IPS-15b (cell line): ENCODE measurements around the gene THSD4.
"Not testable (repeated sequence)": the region's sequence is repeated elsewhere in the genome, so short reads cannot be mapped to it uniquely, and the experiment has no call there.

Experiments
- H3K27me3 ChIP-seq: one replicate; pipeline ENCODE4 v1.6.1; 2013; ENCODE audit warnings: low read length; ENCODE audit not compliant: control insufficient read depth, insufficient read depth
- H3K36me3 ChIP-seq: one replicate; pipeline ENCODE4 v1.6.1; 2013; ENCODE audit warnings: low read length; ENCODE audit not compliant: control insufficient read depth, insufficient read depth
- H3K4me1 ChIP-seq: one replicate; pipeline ENCODE4 v1.6.1; 2013; ENCODE audit warnings: mild to moderate bottlenecking, low read length; ENCODE audit not compliant: control insufficient read depth, insufficient read depth
- H3K4me3 ChIP-seq: one replicate; pipeline ENCODE4 v1.5.1; 2013; ENCODE audit warnings: low read depth, low read length
- H3K9ac ChIP-seq: one replicate; pipeline ENCODE4 v1.6.1; 2013; ENCODE audit warnings: low read depth, mild to moderate bottlenecking, low read length
- H3K9me3 ChIP-seq: one replicate; pipeline ENCODE4 v1.6.1; 2013; ENCODE audit warnings: mild to moderate bottlenecking, low read length; ENCODE audit not compliant: control insufficient read depth, insufficient read depth

Gene THSD4

GRCh38 chr15:71393383-71393782, 278.1 kb downstream of the THSD4 start:
- Histone ChIP-seq H3K9me3 (no peaks in the 10 kb centered on the region), H3K4me1 (peaks cover 6% of the 10 kb centered on the region), H3K36me3 (no peaks in the 10 kb centered on the region), H3K4me3 (no peak overlapping the region), H3K27me3 (no peaks in the 10 kb centered on the region), H3K9ac (no peak overlapping the region)

- Histone ChIP-seq H3K27me3 (no peaks in the 10 kb centered on the region), H3K4me1 (peaks cover 6% of the 10 kb centered on the region), H3K9me3 (no peaks in the 10 kb centered on the region), H3K36me3 (no peaks in the 10 kb centered on the region), H3K4me3 (no peak overlapping the region), H3K9ac (no peak overlapping the region)
Observed at GRCh38 chr15:71396536-71397125, 281.4 kb downstream of the THSD4 start.

- no peaks in the 10 kb centered on the region for H3K9me3 ChIP-seq
- H3K9ac ChIP-seq = no peak overlapping the region
- H3K4me1 ChIP-seq = peaks cover 3% of the 10 kb centered on the region
- no peak overlapping the region for H3K4me3 ChIP-seq
- H3K36me3 ChIP-seq = no peaks in the 10 kb centered on the region
- no peaks in the 10 kb centered on the region for H3K27me3 ChIP-seq
Observed at GRCh38 chr15:71397377-71397776, 282.1 kb downstream of the THSD4 start.

- no peaks in the 10 kb centered on the region for H3K27me3 ChIP-seq
- H3K9me3 ChIP-seq = no peaks in the 10 kb centered on the region
- no peak overlapping the region for H3K9ac ChIP-seq
Observed at GRCh38 chr15:71400294-71400693, 285.0 kb downstream of the THSD4 start.

GRCh38 chr15:71401728-71402127, 286.5 kb downstream of the THSD4 start:
- not testable (repeated sequence) for H3K27me3 ChIP-seq, H3K36me3 ChIP-seq, H3K4me1 ChIP-seq, H3K9me3 ChIP-seq, H3K9ac ChIP-seq, H3K4me3 ChIP-seq

More at GRCh38 chr15:71400294-71400693, 285.0 kb downstream of the THSD4 start:
- Histone ChIP-seq H3K4me1 (no peaks in the 10 kb centered on the region), H3K36me3 (no peaks in the 10 kb centered on the region), H3K4me3 (no peak overlapping the region)

- Histone ChIP-seq H3K4me3 (no peak overlapping the region), H3K9ac (no peak overlapping the region), H3K9me3 (no peaks in the 10 kb centered on the region), H3K4me1 (no peaks in the 10 kb centered on the region), H3K36me3 (no peaks in the 10 kb centered on the region), H3K27me3 (no peaks in the 10 kb centered on the region)
Observed at GRCh38 chr15:71409541-71409940, 294.3 kb downstream of the THSD4 start.

- H3K4me1 ChIP-seq = no peaks in the 10 kb centered on the region
- no peaks in the 10 kb centered on the region for H3K36me3 ChIP-seq
- H3K4me3 ChIP-seq = no peak overlapping the region
- H3K9me3 ChIP-seq = no peaks in the 10 kb centered on the region
- H3K9ac ChIP-seq = no peak overlapping the region
- H3K27me3 ChIP-seq = no peaks in the 10 kb centered on the region
Observed at GRCh38 chr15:71410347-71410746, 295.1 kb downstream of the THSD4 start.

GRCh38 chr15:71411538-71412482, 296.5 kb downstream of the THSD4 start:
- no peak overlapping the region for H3K9ac ChIP-seq
- no peaks in the 10 kb centered on the region for H3K36me3 ChIP-seq
- H3K4me3 ChIP-seq = no peak overlapping the region
- no peaks in the 10 kb centered on the region for H3K9me3 ChIP-seq
- no peaks in the 10 kb centered on the region for H3K4me1 ChIP-seq
- no peaks in the 10 kb centered on the region for H3K27me3 ChIP-seq

- no peak overlapping the region for H3K4me3 ChIP-seq
- no peaks in the 10 kb centered on the region for H3K36me3 ChIP-seq
- H3K9me3 ChIP-seq = no peaks in the 10 kb centered on the region
- H3K27me3 ChIP-seq = no peaks in the 10 kb centered on the region
- H3K4me1 ChIP-seq = no peaks in the 10 kb centered on the region
- H3K9ac ChIP-seq = no peak overlapping the region
Observed at GRCh38 chr15:71413419-71413818, 298.1 kb downstream of the THSD4 start.

GRCh38 chr15:71414853-71415252, 299.6 kb downstream of the THSD4 start:
- H3K4me1 ChIP-seq = no peaks in the 10 kb centered on the region
- H3K27me3 ChIP-seq = no peaks in the 10 kb centered on the region
- no peaks in the 10 kb centered on the region for H3K9me3 ChIP-seq
- no peak overlapping the region for H3K4me3 ChIP-seq
- H3K36me3 ChIP-seq = no peaks in the 10 kb centered on the region
- H3K9ac ChIP-seq = no peak overlapping the region

GRCh38 chr15:71422530-71423259, 307.4 kb downstream of the THSD4 start:
- no peak overlapping the region for H3K4me3 ChIP-seq
- H3K4me1 ChIP-seq = no peaks in the 10 kb centered on the region
- no peaks in the 10 kb centered on the region for H3K27me3 ChIP-seq
- no peak overlapping the region for H3K9ac ChIP-seq
- H3K9me3 ChIP-seq = no peaks in the 10 kb centered on the region
- H3K36me3 ChIP-seq = no peaks in the 10 kb centered on the region
